Liver (tissue), 3 donors: ENCODE data around the gene ASIC3.

ENCODE experiments used
- CTCF ChIP-seq: fragments of 150-350 bp; IDR thresholded peaks from 2 replicates; pipeline ENCODE4 v1.5.1; 2017; ENCODE audit warnings: improper control_type of control experiment, low read depth, low read length; ENCODE audit not compliant: missing input control
- EGR1 ChIP-seq, 2 donors: IDR thresholded peaks; 2 replicates each; pipeline ENCODE4 v1.6.1; 2016 to 2018; ENCODE audit warnings: antibody characterized with exemption in 2 of 2, low read depth in 2 of 2
- GABPA ChIP-seq, 2 donors: IDR thresholded peaks in 1 of 2; conservative IDR thresholded peaks in 1 of 2; 2 replicates each; pipeline ENCODE4 v1.6.1; 2016; ENCODE audit warnings: antibody characterized with exemption in 2 of 2, mild to moderate bottlenecking in 1 of 2, moderate library complexity in 1 of 2
- HNF4A ChIP-seq, 2 donors: conservative IDR thresholded peaks; 2 replicates each; pipeline ENCODE4 v1.6.1; 2016; ENCODE audit warnings: antibody characterized with exemption in 2 of 2, mild to moderate bottlenecking in 2 of 2
- MAX ChIP-seq: IDR thresholded peaks from 2 replicates; pipeline ENCODE4 v1.6.1; 2016; ENCODE audit warnings: antibody characterized with exemption
- RAD21 ChIP-seq, 2 donors: IDR thresholded peaks; 2 replicates each; pipeline ENCODE4 v1.6.1; 2016; ENCODE audit warnings: antibody characterized with exemption in 2 of 2, mild to moderate bottlenecking in 2 of 2
- REST ChIP-seq: IDR thresholded peaks from 2 replicates; pipeline ENCODE4 v1.6.1; 2016; ENCODE audit warnings: antibody characterized with exemption, mild to moderate bottlenecking
- TAF1 ChIP-seq: conservative IDR thresholded peaks from 2 replicates; pipeline ENCODE4 v1.6.1; 2016; ENCODE audit warnings: antibody characterized with exemption, mild to moderate bottlenecking
- YY1 ChIP-seq: IDR thresholded peaks from 2 replicates; pipeline ENCODE4 v1.6.1; 2016; ENCODE audit warnings: antibody characterized with exemption, mild to moderate bottlenecking
- TF ChIP-seq, protein P1 (sequence below): IDR thresholded peaks from 2 replicates; pipeline ENCODE4 v1.6.1; 2016; ENCODE audit warnings: antibody characterized with exemption
- TF ChIP-seq, protein P2 (sequence below): IDR thresholded peaks from 2 replicates; pipeline ENCODE4 v1.6.1; 2016; ENCODE audit warnings: antibody characterized with exemption
- donor health status: healthy.
- donor health status: healthy.

DNA sequence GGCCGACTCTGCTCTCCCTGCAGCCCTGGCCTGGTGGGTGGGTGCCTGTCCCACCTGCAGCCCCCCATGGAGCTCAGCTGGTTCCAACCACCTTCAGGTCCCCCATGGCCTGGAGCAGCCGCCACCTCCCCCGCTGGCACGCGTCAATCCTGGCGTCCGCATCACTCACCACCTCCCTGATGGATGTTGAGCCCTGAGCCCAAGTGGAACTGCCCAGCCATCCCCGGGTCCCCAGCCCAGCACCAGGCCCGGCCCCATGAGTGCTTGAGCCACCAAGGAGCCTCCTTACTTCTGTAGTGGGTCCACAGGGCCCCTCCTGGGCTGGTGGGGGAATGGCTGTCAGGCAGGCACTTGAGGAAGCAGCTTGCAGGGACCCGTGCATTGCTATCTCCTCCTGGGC lies 52.6 kb downstream of the ASIC3 start:
- no peak for TF ChIP-seq CTCF
- TF ChIP-seq MAX = no peak
- TF ChIP-seq YY1 = no peak
- no peak for TF ChIP-seq REST
- no peak for TF ChIP-seq GABPA (IDR thresholded peaks at IDR 0.05 in 1 of 2, conservative IDR thresholded peaks at IDR 0.05 in 1 of 2)
- TF ChIP-seq TAF1 = no peak
- no peak for TF ChIP-seq RAD21 (IDR thresholded peaks at IDR 0.05)
- no peak for TF ChIP-seq EGR1 (IDR thresholded peaks at IDR 0.05; ENCODE audit: low read depth in 2 of 2)
- TF ChIP-seq, protein P1, sequence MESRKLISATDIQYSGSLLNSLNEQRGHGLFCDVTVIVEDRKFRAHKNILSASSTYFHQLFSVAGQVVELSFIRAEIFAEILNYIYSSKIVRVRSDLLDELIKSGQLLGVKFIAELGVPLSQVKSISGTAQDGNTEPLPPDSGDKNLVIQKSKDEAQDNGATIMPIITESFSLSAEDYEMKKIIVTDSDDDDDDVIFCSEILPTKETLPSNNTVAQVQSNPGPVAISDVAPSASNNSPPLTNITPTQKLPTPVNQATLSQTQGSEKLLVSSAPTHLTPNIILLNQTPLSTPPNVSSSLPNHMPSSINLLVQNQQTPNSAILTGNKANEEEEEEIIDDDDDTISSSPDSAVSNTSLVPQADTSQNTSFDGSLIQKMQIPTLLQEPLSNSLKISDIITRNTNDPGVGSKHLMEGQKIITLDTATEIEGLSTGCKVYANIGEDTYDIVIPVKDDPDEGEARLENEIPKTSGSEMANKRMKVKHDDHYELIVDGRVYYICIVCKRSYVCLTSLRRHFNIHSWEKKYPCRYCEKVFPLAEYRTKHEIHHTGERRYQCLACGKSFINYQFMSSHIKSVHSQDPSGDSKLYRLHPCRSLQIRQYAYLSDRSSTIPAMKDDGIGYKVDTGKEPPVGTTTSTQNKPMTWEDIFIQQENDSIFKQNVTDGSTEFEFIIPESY = no peak
- no peak for TF ChIP-seq HNF4A (conservative IDR thresholded peaks at IDR 0.05)
- TF ChIP-seq, protein P2, sequence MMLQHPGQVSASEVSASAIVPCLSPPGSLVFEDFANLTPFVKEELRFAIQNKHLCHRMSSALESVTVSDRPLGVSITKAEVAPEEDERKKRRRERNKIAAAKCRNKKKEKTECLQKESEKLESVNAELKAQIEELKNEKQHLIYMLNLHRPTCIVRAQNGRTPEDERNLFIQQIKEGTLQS = no peak
